Measurements from ENCODE around the gene IRX4. TPM values are rescaled to one million over a fixed set of nuclear protein-coding genes. Genes with fewer than 3 reads are reported as not detected.
"Not testable (repeated sequence)": the region's sequence is repeated elsewhere in the genome, so short reads cannot be mapped to it uniquely, and the experiment has no call there.

The IRX4 gene
- total RNA-seq, 1 experiment from 2014 or later, result 0.26 TPM

GRCh38 chr5:1853531-1853930 lies 29.2 kb downstream of the IRX4 start:
- in situ Hi-C loops (cut with HindIII; ENCODE audit: low pct_unique_long_range_greater_than_20kb, low sequenced_read_pairs), result no loop called here
- no peak for DNase-seq (ENCODE audit: low read depth, low spot score)

GRCh38 chr5:1852324-1852947 lies 30.3 kb downstream of the IRX4 start:
- in situ Hi-C loops (cut with HindIII; ENCODE audit: low pct_unique_long_range_greater_than_20kb, low sequenced_read_pairs), result no loop called here
- no peak for DNase-seq (ENCODE audit: low read depth, low spot score)

- no peak for DNase-seq (ENCODE audit: low read depth, low spot score)
- in situ Hi-C loops (cut with HindIII; ENCODE audit: low pct_unique_long_range_greater_than_20kb, low sequenced_read_pairs), result no loop called here
These were observed 31.3 kb downstream of the IRX4 start for GRCh38 chr5:1851290-1851934.

GRCh38 chr5:1850324-1851154 lies 32.2 kb downstream of the IRX4 start:
- no peak for DNase-seq (ENCODE audit: low read depth, low spot score)
- in situ Hi-C loops (cut with HindIII; ENCODE audit: low pct_unique_long_range_greater_than_20kb, low sequenced_read_pairs), result no loop called here

GRCh38 chr5:1847611-1848010 lies 35.1 kb downstream of the IRX4 start:
- DNase-seq (ENCODE audit: low read depth, low spot score), result no peak
- in situ Hi-C loops (cut with HindIII; ENCODE audit: low pct_unique_long_range_greater_than_20kb, low sequenced_read_pairs), result no loop called here

GRCh38 chr5:1847056-1847455 lies 35.7 kb downstream of the IRX4 start:
- no peak for DNase-seq (ENCODE audit: low read depth, low spot score)
- in situ Hi-C loops (cut with HindIII; ENCODE audit: low pct_unique_long_range_greater_than_20kb, low sequenced_read_pairs), result no loop called here

GRCh38 chr5:1846583-1846982 lies 36.1 kb downstream of the IRX4 start:
- in situ Hi-C loops (cut with HindIII; ENCODE audit: low pct_unique_long_range_greater_than_20kb, low sequenced_read_pairs), result no loop called here
- no peak for DNase-seq (ENCODE audit: low read depth, low spot score)

- in situ Hi-C loops (cut with HindIII; ENCODE audit: low pct_unique_long_range_greater_than_20kb, low sequenced_read_pairs), result no loop called here
These were observed 37.0 kb downstream of the IRX4 start for GRCh38 chr5:1845696-1846095.

GRCh38 chr5:1844708-1845436 lies 37.9 kb downstream of the IRX4 start:
- in situ Hi-C loops (cut with HindIII; ENCODE audit: low pct_unique_long_range_greater_than_20kb, low sequenced_read_pairs), result no loop called here
- DNase-seq (ENCODE audit: low read depth, low spot score), result no peak

More at GRCh38 chr5:1845696-1846095, 37.0 kb downstream of the IRX4 start:
- DNase-seq (ENCODE audit: low read depth, low spot score), result no peak

- in situ Hi-C loops (cut with HindIII; ENCODE audit: low pct_unique_long_range_greater_than_20kb, low sequenced_read_pairs); DNase-seq (ENCODE audit: low read depth, low spot score): not testable (repeated sequence)
These were observed 39.0 kb downstream of the IRX4 start for GRCh38 chr5:1843761-1844160.

GRCh38 chr5:1842004-1842819 lies 40.5 kb downstream of the IRX4 start:
- in situ Hi-C loops (cut with HindIII; ENCODE audit: low pct_unique_long_range_greater_than_20kb, low sequenced_read_pairs), result no loop called here
- no peak for DNase-seq (ENCODE audit: low read depth, low spot score)

GRCh38 chr5:1840741-1841521 lies 41.8 kb downstream of the IRX4 start:
- in situ Hi-C loops (cut with HindIII; ENCODE audit: low pct_unique_long_range_greater_than_20kb, low sequenced_read_pairs), result no loop called here
- no peak for DNase-seq (ENCODE audit: low read depth, low spot score)

GRCh38 chr5:1840071-1840547 lies 42.6 kb downstream of the IRX4 start:
- no peak for DNase-seq (ENCODE audit: low read depth, low spot score)
- in situ Hi-C loops (cut with HindIII; ENCODE audit: low pct_unique_long_range_greater_than_20kb, low sequenced_read_pairs), result no loop called here

GRCh38 chr5:1838013-1838412 lies 44.7 kb downstream of the IRX4 start:
- DNase-seq (ENCODE audit: low read depth, low spot score), result no peak
- in situ Hi-C loops (cut with HindIII; ENCODE audit: low pct_unique_long_range_greater_than_20kb, low sequenced_read_pairs), result no loop called here

GRCh38 chr5:1836891-1837880 lies 45.5 kb downstream of the IRX4 start:
- in situ Hi-C loops (cut with HindIII; ENCODE audit: low pct_unique_long_range_greater_than_20kb, low sequenced_read_pairs), result no loop called here
- DNase-seq (ENCODE audit: low read depth, low spot score), result no peak

Data from SK-MEL-5 (cell line).